Right renal cortex interstitium (tissue), 3 donors: ENCODE measurements around the gene CCDC28A. TPM values are rescaled to one million over a fixed set of nuclear protein-coding genes. Genes with fewer than 3 reads are reported as not detected.

Source experiments
- DNase-seq, 3 donors: peaks; one replicate each; pipeline ENCODE4 v3.0.0-alpha.2; 2013; ENCODE audit warnings: low read depth in 3 of 3, low spot score in 2 of 3
- polyA plus RNA-seq, 3 donors: library from polyadenylated mRNA; unstranded; fragments of 120-200 nt; gene quantifications; one replicate each; pipeline ENCODE4 v1.2.1, GENCODE V29; 2013; ENCODE audit not compliant: insufficient read length in 3 of 3

CCDC28A gene
- polyA plus RNA-seq, 3 donors, result 29.7 to 36.9 (median 31.1) TPM

DNA sequence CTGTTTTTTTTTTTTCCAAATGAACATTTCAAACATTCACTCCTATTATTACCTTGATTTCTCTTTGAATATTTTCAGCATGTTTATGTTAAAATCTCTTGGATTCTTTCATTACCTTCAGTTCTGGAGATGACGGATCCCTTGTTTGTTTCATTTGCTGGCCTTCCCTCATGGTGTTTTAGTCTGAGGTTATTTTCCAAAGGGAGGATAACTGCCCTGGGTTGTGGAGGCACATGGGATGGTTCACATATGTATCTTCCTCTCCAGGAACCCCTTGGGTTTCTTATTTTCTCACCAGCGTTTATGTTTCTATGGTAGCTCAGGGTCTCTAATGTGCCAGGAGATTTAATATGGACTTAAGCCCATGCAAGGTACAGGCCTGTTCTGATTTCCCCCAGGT, 58.6 kb downstream of the CCDC28A start:
- DNase-seq, result no peak

DNA sequence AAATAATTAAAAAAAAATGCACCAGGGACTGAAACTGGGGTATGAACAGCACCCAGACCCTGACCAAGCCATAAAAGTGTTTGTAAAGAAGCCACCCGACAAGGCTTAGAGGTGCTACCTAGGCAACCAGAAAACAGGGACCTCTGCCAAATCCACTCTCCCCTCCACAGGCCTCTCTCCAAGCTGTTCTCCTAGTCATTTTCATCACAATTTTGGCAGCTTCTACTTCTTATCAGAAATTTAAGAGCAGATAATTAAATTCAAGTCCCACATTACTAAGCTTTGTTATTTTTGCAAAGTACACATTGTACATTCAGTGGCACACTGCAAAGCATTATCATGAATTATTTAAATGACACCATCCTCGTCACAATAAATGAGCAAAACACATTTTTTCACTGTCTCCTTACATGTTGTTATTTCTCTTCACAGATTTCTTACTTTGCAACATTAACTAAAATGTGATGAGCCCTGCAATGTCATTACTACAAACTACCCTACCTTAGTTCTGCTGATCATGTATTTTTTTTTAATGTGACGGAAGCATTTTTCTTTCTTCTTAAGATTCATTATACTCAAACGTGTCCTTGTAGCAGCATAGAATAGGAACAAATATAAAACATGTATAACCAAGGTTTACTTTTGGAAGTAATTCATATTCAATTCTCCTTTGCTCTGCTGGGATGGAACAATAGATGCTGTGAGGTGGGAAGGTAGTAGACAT, 60.4 kb downstream of the CCDC28A start:
- no peak for DNase-seq

DNA sequence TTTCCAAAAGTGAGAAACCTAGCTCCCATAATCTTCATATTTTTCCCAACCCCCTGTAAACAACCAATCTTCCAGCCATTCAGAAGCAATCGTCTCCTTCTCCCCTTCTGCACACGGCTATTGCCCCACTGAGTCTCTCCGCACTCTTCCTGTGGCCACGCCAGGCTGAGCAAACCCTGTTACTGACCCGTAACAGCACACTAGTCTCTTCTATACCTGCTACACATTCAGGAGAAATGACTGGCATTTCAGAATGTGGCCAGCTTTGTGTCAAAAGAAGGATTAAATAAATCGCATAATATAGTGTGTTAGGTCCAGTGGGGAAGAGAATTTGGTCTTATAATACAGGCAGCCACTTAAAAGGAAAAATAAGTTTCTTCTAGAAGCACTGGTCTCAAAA, 63.7 kb downstream of the CCDC28A start:
- no peak for DNase-seq

Other genes starting within 250 kb of the CCDC28A start
- gene ECT2L, start 22.3 kb downstream of the CCDC28A start, polyA plus RNA-seq, result under 1 TPM; 0.14 to 0.28 (median 0.19) TPM
- gene REPS1, start 214.5 kb downstream of the CCDC28A start, polyA plus RNA-seq, result 10 to 100 TPM; 70.3 to 79.4 (median 75.6) TPM